ENCODE data around the gene SPG21. TPM values are rescaled to one million over a fixed set of nuclear protein-coding genes. Genes with fewer than 3 reads are reported as not detected.

The SPG21 gene
- total and polyA plus RNA-seq, 2 of the 8 experiments (the other 6 are each of a cell fraction or from before 2014, with no cell fraction given): 67.3 to 72.7 TPM

- H3K27me3 ChIP-seq (replicated peaks in 1 of 4; ENCODE audit: control insufficient read depth in 3 of 4, extremely low read depth in 1 of 4, insufficient read depth in 3 of 4, low read length in 3 of 4): no peaks in the 10 kb centered on the region
- H3K4me1 ChIP-seq (replicated peaks in 1 of 4; ENCODE audit: control insufficient read depth in 3 of 4, insufficient read depth in 4 of 4, low read length in 3 of 4): no peaks in the 10 kb centered on the region
- TF ChIP-seq RFX5 (IDR thresholded peaks at IDR 0.05; ENCODE audit: borderline replicate concordance, low read depth, low read length) (no peak), BRCA1 (IDR thresholded peaks at IDR 0.05; ENCODE audit: low read depth, low read length) (no peak), KDM1A (IDR thresholded peaks at IDR 0.05; ENCODE audit: borderline replicate concordance, low read length) (no peak), TAF1 (IDR thresholded peaks at IDR 0.05; ENCODE audit: low read depth, low read length) (no peak), CBX5 (IDR thresholded peaks at IDR 0.05; ENCODE audit: low read depth, low read length) (no peak), TAF7 (optimal IDR thresholded peaks at IDR 0.05; ENCODE audit: borderline replicate concordance, low read depth, low read length) (no peak), BACH1 (IDR thresholded peaks at IDR 0.05; ENCODE audit: low read length) (no peak), CHD2 (IDR thresholded peaks at IDR 0.05; ENCODE audit: low read length) (no peak)
- H2BK120ac ChIP-seq (replicated peaks; ENCODE audit: low read depth, low read length): no peak overlapping the region
- no peak overlapping the region for H3K27ac ChIP-seq (ENCODE audit: low read depth, low read length)
- no peaks in the 10 kb centered on the region for H3K79me2 ChIP-seq (ENCODE audit: control insufficient read depth in 1 of 2, insufficient read depth in 2 of 2, low read length in 2 of 2)
- H3K14ac ChIP-seq (ENCODE audit: insufficient read length): no peak overlapping the region
- CTCF ChIA-PET (ENCODE audit: partially characterized antibody): interaction anchor here (1.2 to 3.0 kb wide), 3 partner anchors 13 to 41 kb away, joined by 3 to 9 read pairs (median 3); no protein-coding TSS in a partner anchor
- H2AK5ac ChIP-seq (ENCODE audit: low read depth, low read length): no peak overlapping the region
- H3K4me3 ChIP-seq (ENCODE audit: extremely low read depth in 1 of 4, insufficient read depth in 2 of 4, low read depth in 3 of 4, low read length in 4 of 4): no peak overlapping the region
- H3K4me2 ChIP-seq (ENCODE audit: insufficient read depth in 1 of 2, low read depth in 2 of 2, low read length in 2 of 2): no peak overlapping the region
- no peak overlapping the region for H2BK20ac ChIP-seq (ENCODE audit: low read length)
- DNase-seq (ENCODE audit: low read depth in 1 of 2, low spot score in 2 of 2): peak in 1 of 2 experiments; percentile 39
- no peak overlapping the region for H3K23ac ChIP-seq (ENCODE audit: insufficient read length)
- no peak overlapping the region for H3K56ac ChIP-seq (replicated peaks; ENCODE audit: insufficient read length, low read depth, low read length)
- POLR2A ChIA-PET (ENCODE audit: partially characterized antibody): interaction anchor here (1.4 kb wide), 1 partner anchor 12 kb away, joined by 6 read pairs; no protein-coding TSS in a partner anchor
- no peak overlapping the region for H4K8ac ChIP-seq (ENCODE audit: extremely low read depth, insufficient read depth, low read length)
- no peaks in the 10 kb centered on the region; the same call in 1 of the 2 replicates for H3K79me1 ChIP-seq (ENCODE audit: low read depth, low read length)
- 92% methylated on average over 10 of the region's 10 CpGs; no CpG with 5 or more reads in 1 of the 2 experiments for WGBS, 2 experiments (ENCODE audit: extremely low coverage in 1 of 2, insufficient coverage in 1 of 2, insufficient read length in 1 of 2, insufficient replicate concordance in 2 of 2, low coverage in 1 of 2, low lambda C conversion rate in 2 of 2, missing lambda C conversion rate in 1 of 2)
- no peak overlapping the region for H2AFZ ChIP-seq (ENCODE audit: low read length)
- no peak overlapping the region for H2BK12ac ChIP-seq (ENCODE audit: low read depth, low read length)
- H2BK15ac ChIP-seq (ENCODE audit: low read length): no peak overlapping the region
- H3K9me3 ChIP-seq (ENCODE audit: insufficient read depth in 2 of 2, low read depth in 1 of 2, low read length in 1 of 2): no peaks in the 10 kb centered on the region
- no peak for FAIRE-seq
- H3K4ac ChIP-seq (replicated peaks; ENCODE audit: insufficient read length, low read depth, low read length): no peak overlapping the region
- H3K36me3 ChIP-seq (ENCODE audit: control insufficient read depth in 2 of 4, insufficient read depth in 4 of 4, low read length in 3 of 4): 0 out of 8 replicates have a peak, but pooled peaks cover 0 to 3% (median 0%) of the 10 kb centered on the region in 4 experiments
- no peak overlapping the region for H4K91ac ChIP-seq (replicated peaks; ENCODE audit: insufficient read length, low read length)
- no peak overlapping the region for H3K18ac ChIP-seq (ENCODE audit: extremely low read depth, low read length)
- H2BK5ac ChIP-seq (ENCODE audit: low read depth, low read length): no peak overlapping the region
- peaks cover 0 to 3% of the 10 kb centered on the region in 2 experiments for H4K20me1 ChIP-seq (replicated peaks in 1 of 2; ENCODE audit: control insufficient read depth in 1 of 2, insufficient read depth in 2 of 2, low read length in 2 of 2)
- H3K23me2 ChIP-seq (ENCODE audit: low read depth, low read length): no peaks in the 10 kb centered on the region
- H3K9ac ChIP-seq (replicated peaks in 1 of 4; ENCODE audit: extremely low read depth in 1 of 4, low read depth in 3 of 4, low read length in 3 of 4): no peak overlapping the region
- no peak overlapping the region for H4K5ac ChIP-seq (ENCODE audit: insufficient read length, low read depth, low read length)
These were observed 61.0 kb downstream of the SPG21 start for GRCh38 chr15:64928626-64929220.

Data from H1 (cell line).